ENCODE data around the gene NTRK2.

DNA sequence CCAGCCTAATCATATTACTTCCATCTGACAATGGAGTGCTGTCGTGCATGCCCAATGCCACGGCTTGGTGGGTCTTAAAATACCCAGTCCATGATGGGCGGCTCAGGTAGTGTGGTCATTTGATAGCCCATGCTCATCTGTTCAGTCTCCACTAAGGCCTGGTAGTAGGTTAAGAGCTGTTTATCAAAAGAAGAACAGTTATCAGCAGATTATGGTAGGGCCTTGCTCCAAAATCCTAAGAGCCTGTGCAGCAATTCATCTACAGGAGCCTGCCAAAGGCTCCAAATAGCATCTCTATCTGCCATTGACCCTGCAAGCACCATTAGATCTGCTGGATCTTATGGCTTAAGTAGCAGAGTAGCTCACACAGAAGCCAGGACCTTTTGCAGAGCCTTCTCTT lies 21.8 kb upstream of the NTRK2 start:
- TF ChIP-seq, protein P1, sequence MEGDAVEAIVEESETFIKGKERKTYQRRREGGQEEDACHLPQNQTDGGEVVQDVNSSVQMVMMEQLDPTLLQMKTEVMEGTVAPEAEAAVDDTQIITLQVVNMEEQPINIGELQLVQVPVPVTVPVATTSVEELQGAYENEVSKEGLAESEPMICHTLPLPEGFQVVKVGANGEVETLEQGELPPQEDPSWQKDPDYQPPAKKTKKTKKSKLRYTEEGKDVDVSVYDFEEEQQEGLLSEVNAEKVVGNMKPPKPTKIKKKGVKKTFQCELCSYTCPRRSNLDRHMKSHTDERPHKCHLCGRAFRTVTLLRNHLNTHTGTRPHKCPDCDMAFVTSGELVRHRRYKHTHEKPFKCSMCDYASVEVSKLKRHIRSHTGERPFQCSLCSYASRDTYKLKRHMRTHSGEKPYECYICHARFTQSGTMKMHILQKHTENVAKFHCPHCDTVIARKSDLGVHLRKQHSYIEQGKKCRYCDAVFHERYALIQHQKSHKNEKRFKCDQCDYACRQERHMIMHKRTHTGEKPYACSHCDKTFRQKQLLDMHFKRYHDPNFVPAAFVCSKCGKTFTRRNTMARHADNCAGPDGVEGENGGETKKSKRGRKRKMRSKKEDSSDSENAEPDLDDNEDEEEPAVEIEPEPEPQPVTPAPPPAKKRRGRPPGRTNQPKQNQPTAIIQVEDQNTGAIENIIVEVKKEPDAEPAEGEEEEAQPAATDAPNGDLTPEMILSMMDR (IDR thresholded peaks at IDR 0.05): no peak
- no peak for TF ChIP-seq POLR2A (IDR thresholded peaks at IDR 0.05)
